Adrenal gland (tissue), 5 donors: ENCODE results near the gene ACVR1.

Experiments
- CTCF ChIP-seq, 6 experiments: fragments of 450-650 bp in 4 of 6; fragments of 200-600 bp in 2 of 6; sonication (generic) in 1 of 6; IDR thresholded peaks; 1 replicate in 5 of 6; 2 replicates in 1 of 6; pipeline versions ENCODE4 v1.5.1 to v1.8.0; 2016 to 2021; ENCODE audit warnings: antibody characterized with exemption in 6 of 6, mild to moderate bottlenecking in 2 of 6, moderate library complexity in 1 of 6
- POLR2A ChIP-seq, 2 donors: fragments of 450-650 bp; IDR thresholded peaks; one replicate each; pipeline ENCODE4 v1.6.1; 2017; ENCODE audit warnings: antibody characterized with exemption in 2 of 2, mild to moderate bottlenecking in 2 of 2, moderate library complexity in 1 of 2
- donor health status: DM: no; HTN: no; CAD: no.

GRCh38 chr2:157722580-157723234 lies 153.4 kb downstream of the ACVR1 start:
- TF ChIP-seq CTCF (IDR thresholded peaks at IDR 0.05) (no peak), POLR2A (IDR thresholded peaks at IDR 0.05) (no peak)
